GM12892 (cell line): ENCODE results near the gene ARHGAP9.

Experiments used
- POLR2A ChIP-seq: IDR thresholded peaks from 2 replicates; pipeline ENCODE4 v1.6.1; 2011; ENCODE audit warnings: low read depth, low read length, control low read depth
- POLR2AphosphoS5 ChIP-seq: IDR thresholded peaks from 2 replicates; pipeline ENCODE4 v1.6.1; 2011; ENCODE audit warnings: low read depth, low read length, control low read depth
- TAF1 ChIP-seq: IDR thresholded peaks from 2 replicates; pipeline ENCODE4 v1.6.1; 2011; ENCODE audit warnings: low read depth, mild to moderate bottlenecking, control low read depth, low read length, borderline replicate concordance

GRCh38 chr12:57498571-57498970, 18.9 kb upstream of the ARHGAP9 start:
- TF ChIP-seq POLR2AphosphoS5, result no peak
- TF ChIP-seq POLR2A, result no peak
- no peak for TF ChIP-seq TAF1
